OCI-M1 (cell line): ENCODE measurements around the gene ZNF224.
"Not testable (repeated sequence)": the region's sequence is repeated elsewhere in the genome, so short reads cannot be mapped to it uniquely, and the experiment has no call there.

Experiments
- DNase-seq: peaks from one replicate; lab custom pipeline; 2025; lab: John Stamatoyannopoulos, UW

Gene ZNF224

GRCh38 chr19:44093931-44094765 lies at the start of gene ZNF224:
ZNF224 (plus strand) TSS chr19:44094361; CDS start chr19:44097874, 3,513 bp downstream.
- peak; percentile 98 for DNase-seq

DNA sequence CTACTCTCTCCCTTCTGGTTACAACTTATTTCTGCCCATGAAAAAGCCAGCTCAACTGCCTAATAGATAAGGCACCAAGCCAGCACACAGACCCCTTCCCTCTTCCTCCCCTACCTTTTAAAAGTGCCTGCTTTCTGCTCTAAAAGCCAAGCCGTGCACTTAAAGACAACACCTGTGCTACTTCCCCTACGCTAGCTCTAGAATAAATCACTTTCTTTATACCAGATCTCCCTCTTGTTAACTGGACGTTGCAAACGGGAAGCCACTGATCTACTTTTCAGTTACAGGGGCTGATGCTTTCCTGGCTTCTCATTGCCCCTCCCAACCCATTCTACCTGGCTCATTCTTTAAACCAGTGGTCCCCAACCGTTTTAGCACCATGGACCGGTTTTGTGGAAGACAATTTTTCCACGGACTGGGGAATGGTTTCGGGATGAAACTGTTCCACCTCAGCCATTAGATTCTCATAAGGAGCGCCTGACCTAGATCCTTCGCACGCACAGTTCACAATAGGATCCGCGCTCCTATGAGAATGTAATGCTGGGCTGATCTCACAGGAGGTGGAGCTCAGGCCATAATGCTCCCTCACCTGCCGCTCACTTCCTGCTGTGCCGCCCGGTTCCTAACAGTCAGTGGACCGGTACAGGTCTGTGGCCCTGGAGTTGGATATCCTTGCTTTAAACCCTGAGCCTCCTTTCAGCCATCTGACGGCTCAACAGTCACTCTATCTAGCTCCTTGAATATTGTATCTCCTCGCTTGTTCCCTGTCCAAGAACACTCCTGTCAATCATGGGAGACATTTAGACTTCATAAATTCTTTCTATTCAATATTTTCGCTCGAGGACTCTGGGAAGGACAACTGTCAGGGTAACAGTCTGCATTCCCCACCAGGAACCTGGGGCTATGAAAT lies 43.2 kb upstream of the ZNF224 start:
- DNase-seq, result peak; percentile 86

- DNase-seq, result peak; percentile 99
Observed at GRCh38 chr19:44051650-44052402, 42.3 kb upstream of the ZNF224 start, which contains the start of gene ZNF223. ZNF223 (plus strand) TSS chr19:44052036; CDS start chr19:44055177, 3,141 bp downstream.

- no peak for DNase-seq
Observed at GRCh38 chr19:44055870-44056269, 38.3 kb upstream of the ZNF224 start.

GRCh38 chr19:44059229-44059628 lies 34.9 kb upstream of the ZNF224 start:
- DNase-seq, result no peak

- no peak for DNase-seq
Observed at GRCh38 chr19:44061038-44061437, 33.1 kb upstream of the ZNF224 start.

- DNase-seq, result no peak
Observed at GRCh38 chr19:44066305-44066704, 27.9 kb upstream of the ZNF224 start.

DNA sequence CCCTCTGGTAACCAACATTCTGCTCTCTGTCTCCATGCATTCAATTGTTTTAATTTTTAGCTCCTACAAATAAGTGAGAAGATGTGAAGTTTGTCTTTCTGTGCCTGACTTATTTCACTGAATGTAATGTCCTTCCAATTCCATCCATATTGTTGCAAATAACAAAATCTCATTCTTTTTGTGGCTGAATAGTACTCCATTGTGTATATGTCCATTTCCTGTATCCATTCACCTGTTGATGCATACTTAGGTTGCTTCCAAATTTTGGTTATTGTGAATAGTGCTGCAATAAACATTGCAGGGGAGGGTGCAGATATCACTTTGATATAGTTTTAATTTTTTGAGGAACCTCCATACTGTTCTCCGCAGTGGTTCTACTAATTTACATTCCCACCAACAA lies 24.7 kb upstream of the ZNF224 start:
- DNase-seq, result no peak

GRCh38 chr19:44071824-44072542 lies 22.2 kb upstream of the ZNF224 start, which contains the start of gene ZNF284:
ZNF284 (plus strand) TSS chr19:44072159; CDS start chr19:44076390, 4,231 bp downstream.
- DNase-seq, result peak; percentile 98

DNA sequence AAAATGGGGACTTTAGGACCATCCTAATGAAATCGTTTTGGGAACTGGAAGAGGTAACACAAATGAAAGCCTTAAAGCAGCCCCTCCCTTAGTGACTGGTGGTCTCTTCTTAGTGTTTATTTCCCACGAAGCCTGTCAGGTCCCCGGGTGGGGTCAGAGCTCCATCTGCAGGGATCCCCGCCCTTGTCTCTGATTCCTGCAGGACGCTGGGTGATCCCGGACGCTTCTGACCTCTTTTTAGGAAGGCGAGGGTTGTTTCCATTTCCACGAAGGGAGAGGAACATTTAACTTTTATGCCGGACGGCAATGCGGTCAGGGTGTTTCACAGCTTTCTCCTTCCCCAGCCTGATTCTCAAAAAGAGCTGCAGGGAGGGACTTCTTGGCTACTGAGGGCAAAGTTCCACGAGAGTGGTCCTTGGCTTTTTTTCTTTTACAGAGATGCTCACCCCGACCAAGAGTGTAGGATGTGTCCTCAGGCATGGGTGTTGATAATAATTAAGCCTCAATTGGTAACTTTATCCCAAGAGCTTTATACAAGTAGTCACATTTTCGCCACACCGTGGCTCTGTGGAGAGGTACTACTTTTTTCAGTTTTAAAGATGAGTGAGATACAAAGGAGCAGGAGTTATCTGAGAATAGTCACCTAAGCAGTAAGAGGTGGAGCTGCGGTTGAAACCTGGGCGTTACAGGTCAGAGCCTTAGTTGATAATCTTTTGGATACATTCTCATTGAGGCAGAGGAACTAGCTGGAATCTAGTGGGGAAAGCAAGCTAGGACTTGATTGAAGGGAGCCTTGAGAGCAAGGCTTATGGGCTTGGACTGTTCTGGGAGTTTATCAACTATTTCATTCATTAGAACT lies 21.4 kb upstream of the ZNF224 start:
- peak; percentile 66 for DNase-seq

GRCh38 chr19:44076325-44076724 lies 17.8 kb upstream of the ZNF224 start:
- no peak for DNase-seq

GRCh38 chr19:44092108-44092507 lies 2.1 kb upstream of the ZNF224 start:
- DNase-seq, result no peak

DNA sequence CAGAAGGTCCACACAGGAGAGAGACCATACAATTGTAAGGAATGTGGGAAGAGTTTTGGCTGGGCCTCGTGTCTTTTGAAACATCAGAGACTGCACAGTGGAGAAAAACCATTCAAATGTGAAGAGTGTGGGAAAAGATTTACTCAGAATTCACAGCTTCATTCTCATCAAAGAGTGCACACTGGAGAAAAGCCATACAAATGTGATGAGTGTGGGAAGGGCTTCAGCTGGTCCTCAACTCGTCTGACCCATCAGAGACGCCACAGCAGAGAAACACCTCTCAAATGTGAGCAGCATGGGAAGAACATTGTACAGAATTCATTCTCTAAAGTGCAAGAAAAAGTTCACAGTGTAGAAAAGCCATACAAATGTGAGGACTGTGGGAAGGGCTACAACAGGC lies 13.6 kb downstream of the ZNF224 start:
- no peak for DNase-seq

DNA sequence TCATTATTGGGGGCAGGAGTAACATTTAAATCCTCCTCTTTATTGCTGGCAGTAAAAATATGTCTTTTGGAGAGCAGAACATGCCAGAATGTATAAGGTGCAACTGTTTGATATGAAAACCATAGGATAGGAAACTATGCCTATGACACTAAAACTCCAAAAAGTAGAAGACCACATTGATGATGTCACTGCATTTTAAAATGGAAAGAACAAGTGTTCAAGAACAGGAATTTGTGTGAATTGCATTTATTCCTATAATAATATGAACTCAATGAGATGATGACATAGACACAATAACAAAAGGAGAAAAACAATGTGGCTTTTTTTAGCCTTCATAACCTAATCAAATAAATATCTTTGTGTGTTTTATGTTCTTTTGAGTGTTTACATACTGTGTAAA lies 15.3 kb downstream of the ZNF224 start:
- DNase-seq, result no peak

- peak; percentile 99 for DNase-seq
Observed at GRCh38 chr19:44111910-44112463, 17.8 kb downstream of the ZNF224 start.

GRCh38 chr19:44112802-44113137 lies 18.6 kb downstream of the ZNF224 start:
- no peak for DNase-seq

GRCh38 chr19:44113138-44113783 lies 19.1 kb downstream of the ZNF224 start, which contains the start of gene ZNF225:
ZNF225 (plus strand) TSS chr19:44113399; CDS start chr19:44115828, 2,429 bp downstream.
- DNase-seq, result peak; percentile 100

DNA sequence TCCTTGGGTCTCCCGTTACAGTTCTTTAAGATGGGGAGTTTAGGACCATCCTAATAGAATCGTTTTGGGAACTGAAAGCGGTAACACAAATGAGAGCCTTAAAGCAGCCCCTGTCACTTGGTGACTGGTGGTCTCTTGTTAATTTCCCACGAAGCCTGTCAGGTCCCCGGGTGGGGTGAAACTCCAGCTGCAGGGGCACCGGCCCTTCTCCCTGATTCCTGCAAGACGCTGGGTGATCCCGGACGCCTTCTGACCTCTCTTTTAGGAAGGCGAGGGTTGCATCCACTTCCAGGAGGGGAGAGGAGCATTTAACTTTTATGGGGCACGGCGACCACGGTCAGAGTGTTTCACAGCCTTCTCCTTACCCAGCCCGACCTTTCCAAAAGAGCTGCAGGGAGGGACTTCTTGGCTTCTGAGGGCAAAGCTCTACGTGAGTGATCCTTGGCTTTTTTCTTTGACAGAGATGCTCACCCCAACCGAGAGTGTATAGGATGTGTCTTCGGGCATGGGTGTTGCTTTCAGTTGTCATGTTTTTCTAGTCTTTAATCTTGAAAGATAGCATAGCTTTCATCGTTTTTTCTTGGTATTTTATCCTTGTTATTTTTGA lies 19.7 kb downstream of the ZNF224 start:
- DNase-seq, result no peak

DNA sequence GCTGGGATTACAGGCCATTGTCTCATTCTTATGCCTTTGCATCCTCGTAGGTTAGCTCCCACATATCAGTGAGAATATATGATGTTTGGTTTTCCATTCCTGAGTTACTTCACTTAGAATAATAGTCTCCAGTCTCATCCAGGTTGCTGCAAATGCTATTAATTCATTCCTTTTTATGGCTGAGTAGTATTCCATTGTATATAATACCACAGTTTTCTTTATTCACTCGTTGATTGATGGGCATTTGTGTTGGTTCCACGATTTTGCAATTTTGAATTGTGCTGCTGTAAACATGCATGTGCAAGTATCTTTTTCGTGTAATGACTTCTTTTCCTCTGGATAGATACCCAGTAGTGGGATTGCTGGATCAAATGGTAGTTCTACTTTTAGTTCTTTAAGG lies 27.0 kb downstream of the ZNF224 start:
- not testable (repeated sequence) for DNase-seq
